Nephron progenitor cell (in vitro differentiated cells): ENCODE data around the gene CYYR1.
A peak's percentile ranks its signal among the peaks of the same experiment; 100 is the strongest.

Experiments
- DNase-seq: peaks from one replicate; pipeline ENCODE4 v3.0.0; 2021
- H3K27ac Mint-ChIP-seq: 2 replicates; pipeline ENCODE4 v1.8.0; 2021; ENCODE audit warnings: mild to moderate bottlenecking, moderate library complexity, mixed read lengths
- H3K27me3 Mint-ChIP-seq: 2 replicates; pipeline ENCODE4 v1.8.0; 2021; ENCODE audit warnings: mild to moderate bottlenecking, low read depth, mixed read lengths; ENCODE audit not compliant: poor library complexity
- H3K36me3 Mint-ChIP-seq: 2 replicates; pipeline ENCODE4 v1.8.0; 2021; ENCODE audit warnings: low read depth, mixed read lengths
- H3K4me1 Mint-ChIP-seq: 2 replicates; pipeline ENCODE4 v1.8.0; 2021; ENCODE audit warnings: mixed read lengths
- H3K4me3 Mint-ChIP-seq: 2 replicates; pipeline ENCODE4 v1.8.0; 2021; ENCODE audit warnings: mild to moderate bottlenecking, moderate library complexity, mixed read lengths
- H3K9me3 Mint-ChIP-seq: 2 replicates; pipeline ENCODE4 v1.8.0; 2021; ENCODE audit warnings: mild to moderate bottlenecking, moderate library complexity, mixed read lengths
- TF ChIP-seq, protein P1 (sequence below): fragments of 200-600 bp; sonication (generic); IDR thresholded peaks from 2 replicates; pipeline ENCODE4 v1.5.0; 2021; ENCODE audit warnings: antibody characterized with exemption

CYYR1 gene

DNA sequence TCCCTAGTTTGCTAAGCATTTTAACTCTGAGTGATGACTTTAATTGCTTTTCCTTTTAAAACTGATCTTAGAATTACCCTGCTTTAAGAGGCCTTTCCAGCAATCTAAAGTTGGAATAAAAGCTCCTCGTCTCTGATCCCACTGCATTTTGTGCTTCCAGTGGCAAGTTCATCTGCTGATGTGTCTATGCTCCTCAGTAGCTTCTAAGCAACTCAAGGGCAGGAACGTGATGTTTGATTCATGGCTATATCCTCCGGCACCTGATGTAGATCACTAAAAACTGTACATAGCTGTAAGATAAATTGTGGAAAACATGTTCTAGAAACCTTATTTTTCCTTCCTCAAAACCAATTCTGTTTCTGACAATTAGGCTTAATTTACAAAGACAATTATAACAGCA, 12.5 kb downstream of the CYYR1 start:
- H3K4me3 Mint-ChIP-seq = no peak overlapping the region
- no peaks in the 10 kb centered on the region for H3K4me1 Mint-ChIP-seq
- TF ChIP-seq, protein P1, sequence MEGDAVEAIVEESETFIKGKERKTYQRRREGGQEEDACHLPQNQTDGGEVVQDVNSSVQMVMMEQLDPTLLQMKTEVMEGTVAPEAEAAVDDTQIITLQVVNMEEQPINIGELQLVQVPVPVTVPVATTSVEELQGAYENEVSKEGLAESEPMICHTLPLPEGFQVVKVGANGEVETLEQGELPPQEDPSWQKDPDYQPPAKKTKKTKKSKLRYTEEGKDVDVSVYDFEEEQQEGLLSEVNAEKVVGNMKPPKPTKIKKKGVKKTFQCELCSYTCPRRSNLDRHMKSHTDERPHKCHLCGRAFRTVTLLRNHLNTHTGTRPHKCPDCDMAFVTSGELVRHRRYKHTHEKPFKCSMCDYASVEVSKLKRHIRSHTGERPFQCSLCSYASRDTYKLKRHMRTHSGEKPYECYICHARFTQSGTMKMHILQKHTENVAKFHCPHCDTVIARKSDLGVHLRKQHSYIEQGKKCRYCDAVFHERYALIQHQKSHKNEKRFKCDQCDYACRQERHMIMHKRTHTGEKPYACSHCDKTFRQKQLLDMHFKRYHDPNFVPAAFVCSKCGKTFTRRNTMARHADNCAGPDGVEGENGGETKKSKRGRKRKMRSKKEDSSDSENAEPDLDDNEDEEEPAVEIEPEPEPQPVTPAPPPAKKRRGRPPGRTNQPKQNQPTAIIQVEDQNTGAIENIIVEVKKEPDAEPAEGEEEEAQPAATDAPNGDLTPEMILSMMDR = no peak
- peaks cover 50% of the 10 kb centered on the region for H3K36me3 Mint-ChIP-seq
- H3K27ac Mint-ChIP-seq = peak overlapping the region; percentile 9
- no peak for DNase-seq
- no peaks in the 10 kb centered on the region for H3K27me3 Mint-ChIP-seq
- no peaks in the 10 kb centered on the region for H3K9me3 Mint-ChIP-seq

DNA sequence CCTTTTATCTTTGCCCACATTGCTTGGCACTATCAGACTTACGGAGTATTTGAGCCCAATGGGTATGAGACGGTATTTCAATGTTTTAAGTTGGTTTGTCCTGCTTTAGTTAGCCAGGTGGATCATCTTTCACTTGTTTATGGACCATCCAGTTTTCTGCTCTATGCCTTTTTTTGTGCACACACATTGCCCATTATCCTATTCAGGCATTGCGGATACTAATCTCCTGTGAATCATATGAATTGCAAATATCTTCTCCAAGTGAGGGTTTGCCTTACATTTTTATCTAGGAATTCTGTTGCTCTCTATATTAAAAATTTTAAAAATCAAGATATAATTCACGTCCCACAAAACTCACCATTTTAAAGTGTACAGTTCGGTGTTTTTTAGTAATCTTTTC, 14.0 kb downstream of the CYYR1 start:
- TF ChIP-seq, protein P1 = no peak
- Mint-ChIP-seq H3K27ac (no peak overlapping the region), H3K4me3 (no peak overlapping the region), H3K27me3 (no peaks in the 10 kb centered on the region), H3K4me1 (no peaks in the 10 kb centered on the region), H3K36me3 (peaks cover 45% of the 10 kb centered on the region), H3K9me3 (no peaks in the 10 kb centered on the region)
- no peak for DNase-seq

DNA sequence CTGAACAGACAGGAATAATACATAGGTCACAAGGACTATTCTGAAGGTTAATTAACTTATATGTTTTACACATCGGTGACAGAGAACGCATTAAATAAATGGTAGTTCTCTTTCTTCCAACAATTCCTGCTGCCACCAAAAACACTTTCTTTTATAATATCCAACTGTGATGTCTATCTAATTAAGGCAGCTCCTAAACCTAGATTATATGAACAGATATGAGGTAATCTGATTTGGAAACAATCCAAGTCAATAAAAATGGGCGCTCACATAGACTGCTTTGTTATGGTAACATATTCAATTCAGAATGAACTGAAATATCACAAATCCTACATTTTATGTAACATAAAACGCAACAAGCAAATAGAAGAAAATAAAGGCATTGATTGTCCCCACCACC, 16.0 kb downstream of the CYYR1 start:
- Mint-ChIP-seq H3K9me3 (no peaks in the 10 kb centered on the region), H3K27ac (no peak overlapping the region), H3K27me3 (no peaks in the 10 kb centered on the region), H3K4me1 (no peaks in the 10 kb centered on the region), H3K36me3 (peaks cover 40% of the 10 kb centered on the region), H3K4me3 (no peak overlapping the region)
- TF ChIP-seq, protein P1 = no peak
- DNase-seq = no peak

DNA sequence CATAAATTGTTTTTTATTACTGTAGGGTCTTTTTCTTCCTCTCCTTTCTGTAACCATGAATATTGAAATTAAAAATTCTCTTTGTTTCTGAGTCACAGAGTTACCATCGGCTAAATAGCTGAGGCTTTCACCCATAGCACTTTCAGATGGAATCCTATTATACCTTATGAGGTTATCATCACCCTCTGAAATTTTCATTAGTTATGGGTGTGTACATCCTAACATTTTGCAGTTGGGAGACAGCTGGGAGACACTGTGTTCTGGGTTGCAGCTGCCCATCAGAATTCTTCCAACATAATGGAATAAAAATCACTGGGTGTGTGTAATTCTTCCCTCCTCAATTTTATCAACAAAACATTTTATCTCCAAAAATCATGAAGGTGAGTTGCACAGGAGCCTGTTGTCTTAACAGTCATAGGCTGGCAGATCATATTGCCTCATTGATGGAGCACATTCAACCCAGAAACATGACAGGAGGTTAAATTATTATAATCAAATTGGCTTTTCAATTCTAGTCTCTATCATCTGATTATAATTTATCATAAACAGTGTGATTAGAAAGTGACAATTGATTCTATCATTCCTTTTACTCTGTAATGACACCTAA, 17.4 kb downstream of the CYYR1 start:
- no peak overlapping the region for H3K27ac Mint-ChIP-seq
- TF ChIP-seq, protein P1 = no peak
- no peak for DNase-seq
- no peaks in the 10 kb centered on the region for H3K27me3 Mint-ChIP-seq
- H3K4me1 Mint-ChIP-seq = peaks cover 1% of the 10 kb centered on the region
- no peaks in the 10 kb centered on the region for H3K9me3 Mint-ChIP-seq
- H3K36me3 Mint-ChIP-seq = peaks cover 45% of the 10 kb centered on the region
- H3K4me3 Mint-ChIP-seq = no peak overlapping the region

DNA sequence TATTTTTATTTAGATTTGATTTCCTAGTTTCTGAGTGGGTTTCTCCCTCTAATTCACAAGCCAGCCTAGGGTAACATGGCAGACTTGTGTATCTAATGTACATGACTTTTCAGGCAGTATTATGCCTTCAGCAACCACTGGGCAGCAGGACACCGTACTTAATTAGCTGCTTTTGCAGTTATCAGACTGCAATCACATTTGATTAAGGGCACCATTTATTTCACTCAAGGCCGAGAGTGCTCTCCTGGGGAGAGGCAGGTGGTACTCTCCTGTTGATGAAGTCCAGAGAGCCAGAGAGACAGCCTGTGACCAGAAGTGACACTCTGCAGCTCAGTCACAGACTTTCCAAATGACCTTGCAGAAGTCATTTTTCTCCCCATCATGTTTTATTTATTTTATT, 18.7 kb downstream of the CYYR1 start:
- Mint-ChIP-seq H3K9me3 (no peaks in the 10 kb centered on the region), H3K4me1 (peaks cover 14% of the 10 kb centered on the region), H3K27me3 (no peaks in the 10 kb centered on the region), H3K27ac (no peak overlapping the region), H3K4me3 (no peak overlapping the region), H3K36me3 (peaks cover 43% of the 10 kb centered on the region)
- TF ChIP-seq, protein P1 = no peak
- DNase-seq = no peak

DNA sequence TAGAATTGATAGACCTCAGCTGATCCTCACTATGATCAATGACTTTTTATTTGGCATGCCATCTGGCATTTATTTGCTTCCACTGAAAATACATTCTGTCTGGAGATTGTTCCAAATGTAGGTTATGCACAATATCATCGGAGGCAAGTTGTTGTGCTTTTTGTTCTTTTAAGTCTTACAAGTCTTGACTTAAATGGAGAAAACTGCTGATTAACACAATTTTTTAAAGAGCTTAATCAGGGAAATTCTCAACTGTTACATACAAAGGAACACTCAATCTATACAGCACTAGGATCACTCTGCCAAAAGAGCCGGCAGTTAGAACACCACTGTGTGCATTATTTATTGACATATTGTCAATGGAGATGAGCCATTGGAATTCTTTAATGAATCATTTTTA, 19.2 kb downstream of the CYYR1 start:
- peaks cover 16% of the 10 kb centered on the region for H3K4me1 Mint-ChIP-seq
- TF ChIP-seq, protein P1 = no peak
- no peak for DNase-seq
- H3K36me3 Mint-ChIP-seq = peaks cover 39% of the 10 kb centered on the region
- no peak overlapping the region for H3K27ac Mint-ChIP-seq
- no peaks in the 10 kb centered on the region for H3K9me3 Mint-ChIP-seq
- no peak overlapping the region for H3K4me3 Mint-ChIP-seq
- no peaks in the 10 kb centered on the region for H3K27me3 Mint-ChIP-seq
